ENCODE data around the gene BMP6.

BMP6 gene

GRCh38 chr6:7749478-7749877, 23.6 kb downstream of the BMP6 start:
- DNase-seq = no peak

GRCh38 chr6:7750197-7750596, 24.3 kb downstream of the BMP6 start:
- no peak for DNase-seq

DNA sequence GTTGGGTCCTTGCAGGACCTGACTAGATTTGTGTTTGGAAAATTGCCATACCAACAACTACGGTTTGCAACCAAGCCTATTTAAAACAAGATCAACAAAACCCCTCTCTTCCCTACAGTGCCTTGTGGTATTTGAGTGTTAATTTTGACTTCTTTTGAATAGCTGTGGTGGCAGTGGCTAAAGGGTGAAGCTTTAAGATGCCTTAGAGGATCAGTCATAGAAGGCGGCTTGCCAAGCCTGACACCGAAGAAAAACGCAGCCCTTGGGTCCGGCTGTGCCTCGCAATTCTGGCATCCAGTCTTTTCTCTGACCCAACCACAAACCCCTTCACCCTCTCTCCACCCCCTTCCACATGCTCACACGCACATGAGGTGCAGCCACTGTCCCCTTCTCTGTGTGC, 32.6 kb downstream of the BMP6 start:
- no peak for DNase-seq

GRCh38 chr6:7759320-7759719, 33.4 kb downstream of the BMP6 start:
- DNase-seq = no peak

DNA sequence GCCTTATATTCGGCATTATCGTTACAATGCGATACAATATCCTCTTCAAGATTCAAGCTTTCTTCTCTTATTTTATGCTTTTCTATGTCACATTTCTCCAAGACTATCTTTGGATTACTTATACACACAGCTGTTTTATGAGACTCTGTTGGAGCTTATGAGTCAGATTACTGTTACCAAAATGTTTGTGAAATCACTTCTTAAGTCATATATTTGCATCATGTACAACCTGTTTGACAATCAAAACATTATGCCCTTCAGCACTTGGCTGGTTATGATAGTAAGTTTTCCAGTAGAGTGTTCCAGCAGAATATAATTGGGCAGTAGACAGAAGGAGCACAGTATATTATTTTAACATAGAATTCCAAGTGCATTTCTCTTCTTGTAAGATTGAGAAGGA, 35.2 kb downstream of the BMP6 start:
- no peak for DNase-seq

DNA sequence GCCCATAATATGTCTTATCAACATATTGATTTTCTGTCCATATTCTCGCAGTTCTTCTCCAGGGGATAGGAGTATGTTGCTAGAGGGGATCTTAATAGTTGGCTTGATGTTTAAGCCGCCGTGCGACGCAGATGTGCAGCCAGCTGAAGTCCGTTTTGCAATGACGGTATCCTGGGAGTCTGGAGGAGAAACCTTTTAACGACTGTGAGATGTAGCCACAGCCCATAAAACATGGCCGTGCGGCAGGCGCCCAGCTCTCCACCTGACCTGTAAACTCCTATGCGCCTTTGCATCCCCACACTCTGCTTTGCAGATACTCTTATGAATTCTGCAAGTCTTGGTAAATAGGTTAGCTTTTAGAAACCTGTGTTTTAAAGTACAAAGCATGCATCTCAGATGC, 36.9 kb downstream of the BMP6 start:
- DNase-seq = no peak

DNA sequence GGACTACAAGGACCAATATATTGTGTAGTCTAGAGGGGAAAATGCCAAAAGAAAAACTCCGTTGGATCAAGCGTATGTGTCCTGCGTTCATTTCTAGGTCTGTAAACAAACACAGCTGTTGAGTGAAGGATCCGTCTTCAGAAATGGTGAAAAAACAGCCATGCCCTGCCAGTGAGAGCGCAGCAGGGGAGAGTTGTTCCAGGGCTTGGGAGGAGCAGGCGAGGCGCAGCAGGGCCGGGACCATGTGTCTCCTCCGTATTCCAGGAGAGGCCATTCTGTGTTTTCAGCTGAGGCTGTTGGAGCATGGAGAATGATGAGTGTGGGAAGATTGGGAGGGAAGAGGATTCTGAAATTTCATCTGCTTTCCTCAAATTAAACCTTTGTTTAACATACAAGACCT, 38.0 kb downstream of the BMP6 start:
- DNase-seq = no peak

DNA sequence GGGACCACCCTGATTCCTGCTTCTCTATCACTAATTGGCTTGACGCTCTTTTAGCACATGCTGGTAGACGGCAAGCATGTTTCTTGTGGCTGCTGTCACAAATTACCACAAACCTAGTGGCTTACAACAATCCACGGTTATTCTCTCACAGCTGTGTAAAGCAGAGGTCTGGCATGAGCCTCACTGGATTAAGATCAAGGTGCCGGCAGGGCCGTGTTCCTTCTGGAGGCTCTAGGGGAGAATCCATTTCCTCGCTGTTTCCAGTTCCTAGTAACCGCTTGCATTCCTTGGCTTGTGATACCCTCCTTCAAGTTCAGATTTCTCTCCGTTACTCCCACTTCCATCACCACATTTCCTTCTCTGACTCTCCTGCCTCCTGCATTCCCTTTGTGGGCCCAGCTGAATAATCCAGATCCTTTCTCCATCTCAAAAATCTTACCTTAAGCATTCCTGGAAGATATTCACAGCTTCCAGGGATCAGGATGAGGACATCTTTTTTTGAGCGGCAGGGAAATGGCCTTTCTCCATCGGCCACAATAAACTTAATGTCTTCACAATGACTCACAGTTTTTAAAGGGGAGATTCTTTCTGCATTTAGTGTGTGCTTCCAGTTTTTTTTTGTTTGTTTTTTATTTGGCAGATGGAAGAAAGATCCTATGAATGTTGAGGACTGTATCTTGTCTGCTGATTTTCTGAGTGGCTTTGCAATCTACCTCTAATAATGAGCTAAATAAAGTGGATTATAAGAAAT, 39.9 kb downstream of the BMP6 start:
- DNase-seq = no peak

DNA sequence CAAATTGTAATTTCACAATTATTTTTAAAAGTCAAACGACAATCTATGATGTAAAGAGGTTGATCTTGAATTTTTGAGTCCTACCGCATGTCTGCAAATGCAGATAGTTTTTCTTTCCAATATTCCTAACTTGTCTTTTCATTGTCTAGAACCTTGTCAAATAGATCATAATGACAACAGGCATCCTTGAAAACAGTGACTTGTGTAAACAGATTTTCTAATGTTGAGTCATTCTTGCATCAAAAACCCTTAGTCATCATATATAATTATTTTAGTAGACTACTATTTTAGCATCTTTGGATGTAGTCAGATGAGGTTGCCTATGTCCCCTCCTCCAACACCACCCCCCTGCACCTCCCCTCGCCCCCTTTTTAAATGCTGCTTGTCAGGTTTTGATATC, 43.8 kb downstream of the BMP6 start:
- DNase-seq = no peak

DNA sequence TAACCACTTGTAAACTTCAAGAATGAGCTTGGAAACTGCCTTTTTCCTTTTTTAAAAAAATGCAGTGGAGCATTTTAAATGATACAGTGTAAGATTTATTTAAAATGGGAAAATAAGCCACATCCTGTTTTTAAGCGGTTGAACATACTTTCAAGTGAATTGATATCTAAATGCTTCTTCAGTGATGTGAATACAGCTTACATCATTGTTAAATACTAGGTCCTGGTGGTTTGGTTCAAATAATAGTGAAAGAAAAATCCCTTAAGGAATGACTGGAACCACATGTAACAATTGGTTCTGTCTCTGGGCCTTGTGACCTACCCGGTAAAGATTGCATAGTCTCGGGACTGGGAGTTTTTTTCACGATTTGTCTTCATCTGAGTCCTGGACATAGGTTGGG, 44.2 kb downstream of the BMP6 start:
- no peak for DNase-seq

DNA sequence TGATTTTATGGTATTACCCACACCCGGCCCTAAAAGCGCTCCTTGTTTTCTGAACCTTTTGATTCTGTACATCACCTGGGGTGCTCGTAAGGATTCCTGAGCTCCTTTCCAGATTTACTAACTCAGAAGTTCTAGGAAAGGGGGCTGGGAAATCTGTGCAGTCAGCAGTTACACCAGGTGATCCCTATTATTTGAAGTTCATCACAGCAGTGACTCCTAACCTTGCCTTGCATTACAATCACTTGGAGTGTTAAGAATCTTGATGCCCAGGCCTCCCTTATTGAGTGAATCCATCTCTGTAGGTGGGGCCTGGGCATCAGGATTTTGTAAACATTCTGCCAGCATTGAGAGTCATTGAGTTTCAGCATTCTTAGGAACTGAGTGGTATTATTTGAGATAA, 44.7 kb downstream of the BMP6 start:
- DNase-seq = no peak

DNA sequence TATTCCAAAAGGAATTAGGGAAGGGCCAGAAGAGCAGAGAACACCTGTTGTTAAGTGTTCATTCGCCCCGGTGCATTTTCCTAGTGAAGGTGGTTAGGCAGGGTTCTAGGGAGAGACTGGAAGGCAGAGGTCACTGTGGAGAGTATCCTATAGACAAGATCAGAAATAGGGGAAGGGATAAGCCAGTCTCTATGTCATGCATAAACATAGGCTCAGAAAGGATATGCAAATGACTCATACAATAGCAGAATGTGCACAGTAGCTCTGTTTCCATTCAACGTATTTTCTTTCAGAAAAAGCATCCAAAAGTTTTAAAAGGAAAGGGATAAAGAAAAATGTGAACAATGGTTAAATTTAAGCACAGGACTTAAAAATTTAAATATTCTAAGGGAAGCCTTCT, 47.4 kb downstream of the BMP6 start:
- DNase-seq = no peak

GRCh38 chr6:7773914-7774313, 48.0 kb downstream of the BMP6 start:
- DNase-seq = no peak

GRCh38 chr6:7776509-7776908, 50.6 kb downstream of the BMP6 start:
- DNase-seq = no peak

- DNase-seq = no peak
Measured at GRCh38 chr6:7777074-7777473, 51.2 kb downstream of the BMP6 start.

DNA sequence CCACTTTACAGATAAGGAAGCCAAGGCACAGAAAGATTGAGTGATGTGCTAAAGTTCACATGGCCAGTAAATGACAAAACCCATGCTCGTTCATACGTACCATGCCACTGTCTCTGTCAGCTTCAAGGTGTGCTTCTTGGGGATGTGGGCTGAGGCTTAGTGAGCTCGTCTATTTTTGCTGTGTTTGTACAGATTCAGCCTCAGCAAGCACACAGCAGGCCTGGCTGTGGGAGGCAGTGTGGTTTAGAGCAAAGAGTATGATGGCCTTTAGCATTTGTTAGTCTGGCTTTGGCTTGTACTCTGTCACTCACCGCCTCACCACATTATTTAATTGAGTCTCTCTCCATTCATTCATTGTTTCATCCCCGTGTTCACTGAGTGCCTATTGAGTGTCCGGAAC, 55.3 kb downstream of the BMP6 start:
- DNase-seq = no peak

DNA sequence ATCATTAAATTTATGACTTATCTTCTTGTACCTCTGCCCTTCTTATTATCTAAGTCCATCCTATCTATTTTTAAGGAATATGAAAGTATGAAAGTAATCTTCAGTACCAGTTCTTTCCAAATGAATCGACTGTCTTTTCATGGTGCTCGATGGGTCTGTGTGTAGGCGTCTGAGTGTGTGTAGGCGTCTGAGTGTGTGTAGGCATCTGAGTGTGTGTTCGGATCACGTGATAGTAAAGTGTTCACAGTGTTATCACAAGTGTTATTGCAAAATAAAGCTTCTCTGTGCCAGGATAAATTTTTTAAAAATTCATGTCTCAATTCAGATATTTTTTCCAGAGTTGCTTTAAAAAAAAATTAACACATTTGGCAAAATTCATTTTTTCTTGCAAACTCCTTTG, 58.3 kb downstream of the BMP6 start:
- no peak for DNase-seq

- no peak for DNase-seq
Measured at GRCh38 chr6:7784706-7785105, 58.8 kb downstream of the BMP6 start.

- no peak for DNase-seq
Measured at GRCh38 chr6:7785243-7786035, 59.5 kb downstream of the BMP6 start.

DNA sequence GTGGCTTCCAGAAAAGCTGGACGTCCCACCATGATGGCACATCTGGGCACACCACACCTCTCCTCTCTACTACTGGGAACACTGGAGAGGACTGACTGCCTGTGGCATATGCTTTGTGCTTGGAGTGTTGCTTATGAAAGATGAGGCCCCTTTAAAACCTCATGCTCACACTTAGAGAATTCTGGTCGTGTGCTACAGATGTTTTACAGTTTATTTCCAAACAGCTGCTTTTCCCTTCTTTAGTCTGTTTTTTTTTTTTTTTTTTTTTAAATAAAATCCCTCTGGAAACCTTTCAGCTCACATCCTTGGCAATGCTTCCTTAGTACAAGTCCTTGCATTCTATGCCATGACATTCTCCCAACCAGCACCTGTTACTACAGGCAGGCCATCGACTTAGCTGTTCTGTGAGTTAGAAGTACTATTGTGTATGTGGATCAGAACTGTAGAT, 60.3 kb downstream of the BMP6 start:
- DNase-seq = no peak

DNA sequence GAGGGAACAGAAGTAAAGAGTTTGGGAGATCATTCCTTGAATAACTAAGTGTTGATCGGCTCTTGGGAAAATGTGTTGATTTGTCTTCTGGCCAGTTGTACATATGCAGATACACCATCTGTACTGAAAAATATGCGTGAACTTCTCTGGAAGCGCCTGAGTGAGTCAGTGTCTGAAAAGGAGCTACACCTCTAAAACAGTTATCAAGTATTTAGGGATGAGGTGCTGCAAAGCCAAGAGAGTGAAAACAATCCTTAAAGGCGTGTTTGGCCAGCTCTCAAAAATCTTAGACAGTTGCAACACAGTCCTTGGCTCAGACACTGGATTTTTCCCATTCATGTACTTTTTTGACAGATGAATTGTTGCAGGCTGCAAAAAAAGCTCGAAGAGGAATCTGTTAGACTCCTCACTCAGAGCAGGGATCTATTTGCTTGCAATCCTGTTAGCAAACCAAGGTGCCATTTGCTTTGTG, 61.3 kb downstream of the BMP6 start:
- no peak for DNase-seq

- DNase-seq = no peak
Measured at GRCh38 chr6:7787731-7788130, 61.8 kb downstream of the BMP6 start.

DNA sequence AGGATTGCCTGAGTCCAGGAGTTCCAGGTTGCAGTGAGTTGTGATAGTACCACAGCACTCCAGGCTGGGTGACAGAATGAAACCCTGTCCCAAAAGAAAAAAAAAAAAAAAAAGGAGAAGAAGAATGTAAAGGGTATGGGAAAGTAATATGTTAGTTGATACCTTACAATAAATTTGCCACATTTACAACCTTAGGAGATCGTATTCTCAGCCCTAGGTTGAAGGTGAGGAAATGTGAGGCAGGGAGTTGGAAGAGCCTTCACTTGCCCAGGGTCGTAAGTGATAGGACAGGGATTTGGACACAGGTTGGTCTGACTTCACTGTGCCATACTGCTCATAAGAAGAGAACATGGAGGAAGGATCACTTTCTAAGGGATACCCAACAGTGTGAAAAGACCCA, 68.6 kb downstream of the BMP6 start:
- no peak for DNase-seq

DNA sequence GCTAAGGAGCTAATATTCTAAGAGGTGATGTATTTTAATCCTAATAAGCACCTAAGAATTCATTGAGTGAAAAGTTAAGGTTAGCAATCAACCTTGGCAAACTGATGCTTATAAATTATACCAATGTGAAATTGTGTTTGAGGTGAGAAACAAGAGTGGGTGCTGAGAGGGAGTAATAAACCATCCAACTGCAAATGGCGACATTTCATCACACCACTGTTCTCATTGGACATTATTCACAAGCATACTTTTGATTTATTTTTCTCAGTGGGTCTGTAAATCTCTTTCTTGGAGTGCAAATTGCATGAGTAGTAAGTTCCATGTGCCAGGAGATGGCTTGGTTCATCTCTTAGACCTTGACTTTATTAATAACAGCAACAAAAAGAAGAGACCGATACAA, 71.5 kb downstream of the BMP6 start:
- DNase-seq = no peak

- DNase-seq = no peak
Measured at GRCh38 chr6:7798751-7799150, 72.9 kb downstream of the BMP6 start.
